ENCODE measurements around the gene FBXO7. TPM values are rescaled to one million over a fixed set of nuclear protein-coding genes. Genes with fewer than 3 reads are reported as not detected.

FBXO7 gene
- total and polyA plus RNA-seq, 9 of the 15 experiments (the other 6 are each of a cell fraction or from before 2014, with no cell fraction given) = 34.0 to 162 (median 85.2) TPM

DNA sequence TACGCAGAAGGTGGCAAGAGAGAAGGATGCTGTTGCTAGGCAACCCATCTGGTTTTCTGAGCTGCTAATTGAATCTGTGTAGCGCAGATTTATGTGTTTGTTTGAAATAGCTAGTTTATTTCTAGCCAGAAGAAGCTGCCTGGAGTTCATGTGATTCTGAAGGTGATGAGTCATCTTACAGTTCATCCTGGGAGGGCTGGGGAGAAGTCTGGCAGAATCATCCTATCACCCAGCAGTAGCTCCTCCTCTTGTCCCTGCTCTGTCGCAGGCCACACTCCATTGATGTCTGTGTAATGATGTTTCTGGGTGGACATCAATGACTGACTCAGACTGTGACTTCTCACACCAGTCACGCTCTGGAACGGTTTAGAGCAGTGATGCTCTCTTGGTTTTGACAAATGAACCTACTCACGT is 4.8 kb upstream of the FBXO7 start (continued):
- TF ChIP-seq CEBPZ (IDR thresholded peaks at IDR 0.05; ENCODE audit: borderline replicate concordance, low read depth, low read length) (no peak), BCOR (IDR thresholded peaks at IDR 0.05) (no peak), RFX1 (IDR thresholded peaks at IDR 0.05) (peak; percentile 93), STAT5A (IDR thresholded peaks at IDR 0.05; ENCODE audit: borderline replicate concordance, low read length) (no peak), U2AF2 (optimal IDR thresholded peaks at IDR 0.05; ENCODE audit: low read depth, low read length) (no peak), FOS (IDR thresholded peaks at IDR 0.05; ENCODE audit: extremely low read depth, insufficient read length) (peak; percentile 26), ZNF134 (CRISPR knock-in tag; conservative IDR thresholded peaks at IDR 0.05) (no peak), NFYB (IDR thresholded peaks at IDR 0.05; ENCODE audit: extremely low read depth, insufficient read length) (no peak), MAFG (tag; conservative IDR thresholded peaks at IDR 0.05) (peak; percentile 89), POLR2H (tag; IDR thresholded peaks at IDR 0.05; ENCODE audit: low read depth) (no peak), FOXP1 (CRISPR knock-in tag; IDR thresholded peaks at IDR 0.05) (no peak), MEIS2 (IDR thresholded peaks at IDR 0.05; ENCODE audit: partially characterized antibody) (peak; percentile 62), MAFF (IDR thresholded peaks at IDR 0.05; ENCODE audit: low read length) (peak; percentile 53; the same call in 1 of the 2 replicates), HNRNPLL (IDR thresholded peaks at IDR 0.05; ENCODE audit: low read depth, low read length, poor library complexity, severe bottlenecking) (no peak), NFE2L1 (tag; IDR thresholded peaks at IDR 0.05; ENCODE audit: borderline replicate concordance, low read depth) (peak; percentile 49; the same call in 1 of the 2 replicates), MAFK (IDR thresholded peaks at IDR 0.05; ENCODE audit: low read length) (peak; percentile 35; the same call in 1 of the 2 replicates), JUND (IDR thresholded peaks at IDR 0.05; ENCODE audit: borderline replicate concordance, low read depth, low read length) (peak; percentile 88), JUND (tag; IDR thresholded peaks at IDR 0.05; ENCODE audit: borderline replicate concordance, low read depth, low read length) (peak; percentile 90), RCOR1 (IDR thresholded peaks at IDR 0.05; ENCODE audit: borderline replicate concordance in 1 of 2, low read depth in 2 of 2, low read length in 2 of 2) (peak; percentile 76 to 90; a peak in 3 of 4 replicates)
- TF ChIP-seq, protein P1, sequence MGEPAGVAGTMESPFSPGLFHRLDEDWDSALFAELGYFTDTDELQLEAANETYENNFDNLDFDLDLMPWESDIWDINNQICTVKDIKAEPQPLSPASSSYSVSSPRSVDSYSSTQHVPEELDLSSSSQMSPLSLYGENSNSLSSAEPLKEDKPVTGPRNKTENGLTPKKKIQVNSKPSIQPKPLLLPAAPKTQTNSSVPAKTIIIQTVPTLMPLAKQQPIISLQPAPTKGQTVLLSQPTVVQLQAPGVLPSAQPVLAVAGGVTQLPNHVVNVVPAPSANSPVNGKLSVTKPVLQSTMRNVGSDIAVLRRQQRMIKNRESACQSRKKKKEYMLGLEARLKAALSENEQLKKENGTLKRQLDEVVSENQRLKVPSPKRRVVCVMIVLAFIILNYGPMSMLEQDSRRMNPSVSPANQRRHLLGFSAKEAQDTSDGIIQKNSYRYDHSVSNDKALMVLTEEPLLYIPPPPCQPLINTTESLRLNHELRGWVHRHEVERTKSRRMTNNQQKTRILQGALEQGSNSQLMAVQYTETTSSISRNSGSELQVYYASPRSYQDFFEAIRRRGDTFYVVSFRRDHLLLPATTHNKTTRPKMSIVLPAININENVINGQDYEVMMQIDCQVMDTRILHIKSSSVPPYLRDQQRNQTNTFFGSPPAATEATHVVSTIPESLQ (CRISPR knock-in tag; IDR thresholded peaks at IDR 0.05) = no peak
- TF ChIP-seq, protein P2, sequence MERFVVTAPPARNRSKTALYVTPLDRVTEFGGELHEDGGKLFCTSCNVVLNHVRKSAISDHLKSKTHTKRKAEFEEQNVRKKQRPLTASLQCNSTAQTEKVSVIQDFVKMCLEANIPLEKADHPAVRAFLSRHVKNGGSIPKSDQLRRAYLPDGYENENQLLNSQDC (CRISPR knock-in tag; IDR thresholded peaks at IDR 0.05) = no peak
